Activated B cell treated with CpG ODN at 0.5 μM for 24 hours (primary cell): ENCODE data around the gene SNX8. TPM values are rescaled to one million over a fixed set of nuclear protein-coding genes. Genes with fewer than 3 reads are reported as not detected.

ENCODE experiments used
- ATAC-seq: fragments of 200-7000 bp; cut with Tn5 transposase; one replicate; pipeline ENCODE4 v1.10.0; 2021; ENCODE audit warnings: low read depth, mild to moderate bottlenecking, moderate library complexity
- CTCF ChIA-PET: fragments of 350-600 bp; sonication (Branson Sonifier 250); formaldehyde crosslinking; loops from one replicate; lab custom pipeline; 2021; ENCODE audit warnings: antibody characterized with exemption; lab: Charles Lee
- POLR2A ChIA-PET: fragments of 350-600 bp; sonication (Branson Sonifier 250); formaldehyde crosslinking; loops from one replicate; lab custom pipeline; 2021; ENCODE audit warnings: antibody characterized with exemption; lab: Charles Lee
- DNase-seq: peaks from one replicate; pipeline ENCODE4 v3.0.0; 2022
- H3K27ac Mint-ChIP-seq: one replicate; pipeline ENCODE4 v1.8.0; 2020; ENCODE audit warnings: mixed read lengths
- H3K27me3 Mint-ChIP-seq: one replicate; pipeline ENCODE4 v1.8.0; 2021; ENCODE audit warnings: mixed read lengths
- H3K36me3 Mint-ChIP-seq: one replicate; pipeline ENCODE4 v1.8.0; 2021; ENCODE audit warnings: low read depth, mixed read lengths
- H3K4me1 Mint-ChIP-seq: one replicate; pipeline ENCODE4 v1.8.0; 2021; ENCODE audit warnings: mixed read lengths
- H3K4me3 Mint-ChIP-seq: one replicate; pipeline ENCODE4 v1.8.0; 2020; ENCODE audit warnings: mild to moderate bottlenecking, mixed read lengths
- H3K9me3 Mint-ChIP-seq: one replicate; pipeline ENCODE4 v1.8.0; 2020; ENCODE audit warnings: mixed read lengths
- CTCF ChIP-seq: fragments of 200-600 bp; IDR thresholded peaks from one replicate; pipeline ENCODE4 v1.8.0; 2022; ENCODE audit warnings: antibody characterized with exemption, mild to moderate bottlenecking
- intact Hi-C: fragments of 100-400 bp; cut with micrococcal nuclease; formaldehyde crosslinking; loops from one replicate; pipeline ENCODE4 v1.15.1; 2024
- total RNA-seq: library from RNA; stranded (reverse); gene quantifications from 2 replicates; pipeline ENCODE4 v1.2.3, GENCODE V29; 2022

Gene SNX8
- total RNA-seq, 1 donor from 2014 or later, result 175 TPM

- intact Hi-C loops, result no loop called here
- no peaks in the 10 kb centered on the region for H3K4me1 Mint-ChIP-seq
- ChIA-PET CTCF (interaction anchor here (0.7 kb wide), 2 partner anchors 16 to 232 kb away, joined by 3 to 4 read pairs; no protein-coding TSS in a partner anchor), POLR2A (interaction anchor here (0.7 kb wide), 1 partner anchor 96 kb away, joined by 5 read pairs; no protein-coding TSS in a partner anchor)
- TF ChIP-seq CTCF, result no peak
- DNase-seq (no peak), ATAC-seq (no peak)
- H3K27ac Mint-ChIP-seq, result no peak overlapping the region
- H3K9me3 Mint-ChIP-seq, result no peaks in the 10 kb centered on the region
- no peaks in the 10 kb centered on the region for H3K36me3 Mint-ChIP-seq
- no peak overlapping the region for H3K4me3 Mint-ChIP-seq
- no peaks in the 10 kb centered on the region for H3K27me3 Mint-ChIP-seq
Observed at GRCh38 chr7:2331707-2332106, 17.5 kb upstream of the SNX8 start.

GRCh38 chr7:2330493-2330892 is 16.3 kb upstream of the SNX8 start:
- ATAC-seq (no peak), DNase-seq (no peak)
- Mint-ChIP-seq H3K4me3 (no peak overlapping the region), H3K4me1 (no peaks in the 10 kb centered on the region), H3K27ac (no peak overlapping the region), H3K9me3 (no peaks in the 10 kb centered on the region), H3K27me3 (no peaks in the 10 kb centered on the region), H3K36me3 (no peaks in the 10 kb centered on the region)
- intact Hi-C loops, result no loop called here
- CTCF ChIA-PET, result no interaction called here
- no peak for TF ChIP-seq CTCF
- POLR2A ChIA-PET, result interaction anchor here (0.6 kb wide), 1 partner anchor 10 kb away, joined by 8 read pairs; no protein-coding TSS in a partner anchor

GRCh38 chr7:2326951-2327350 is 12.7 kb upstream of the SNX8 start:
- DNase-seq (no peak), ATAC-seq (no peak)
- CTCF ChIA-PET, result no interaction called here
- intact Hi-C loops, result no loop called here
- Mint-ChIP-seq H3K4me3 (no peak overlapping the region), H3K36me3 (no peaks in the 10 kb centered on the region), H3K4me1 (peaks cover 5% of the 10 kb centered on the region), H3K27me3 (no peaks in the 10 kb centered on the region), H3K9me3 (no peaks in the 10 kb centered on the region), H3K27ac (no peak overlapping the region)
- POLR2A ChIA-PET, result no interaction called here
- TF ChIP-seq CTCF, result no peak

GRCh38 chr7:2325162-2325561 is 10.9 kb upstream of the SNX8 start:
- TF ChIP-seq CTCF, result no peak
- no peak overlapping the region for H3K4me3 Mint-ChIP-seq
- POLR2A ChIA-PET, result interaction anchor here (1.2 kb wide), 1 partner anchor 12 kb away, joined by 3 read pairs; no protein-coding TSS in a partner anchor
- H3K36me3 Mint-ChIP-seq, result no peaks in the 10 kb centered on the region
- no peak for DNase-seq
- H3K9me3 Mint-ChIP-seq, result no peaks in the 10 kb centered on the region
- no peak for ATAC-seq
- peaks cover 5% of the 10 kb centered on the region for H3K4me1 Mint-ChIP-seq
- H3K27ac Mint-ChIP-seq, result no peak overlapping the region
- no peaks in the 10 kb centered on the region for H3K27me3 Mint-ChIP-seq
- CTCF ChIA-PET, result no interaction called here
- intact Hi-C loops, result no loop called here

- DNase-seq (no peak), ATAC-seq (no peak)
- Mint-ChIP-seq H3K27me3 (no peaks in the 10 kb centered on the region), H3K36me3 (no peaks in the 10 kb centered on the region), H3K4me3 (no peak overlapping the region), H3K9me3 (no peaks in the 10 kb centered on the region), H3K27ac (no peak overlapping the region), H3K4me1 (peaks cover 14% of the 10 kb centered on the region)
- ChIA-PET POLR2A (no interaction called here), CTCF (interaction anchor here (1.5 kb wide), 1 partner anchor 27 kb away, joined by 3 read pairs; no protein-coding TSS in a partner anchor)
- TF ChIP-seq CTCF, result no peak
- intact Hi-C loops, result no loop called here
Observed at GRCh38 chr7:2321020-2321419, 6.8 kb upstream of the SNX8 start.
